BE2C (cell line): ENCODE data around the gene CHAC2.

Source experiments
- DNase-seq: peaks from one replicate; pipeline ENCODE4 v3.0.0-alpha.2; 2020
- H3K27me3 ChIP-seq: fragments of 250-450 bp; sonication (Bioruptor Pico); 2 replicates; pipeline ENCODE4 v1.5.1; 2020; ENCODE audit warnings: mild to moderate bottlenecking
- H3K36me3 ChIP-seq: fragments of 250-450 bp; sonication (Bioruptor Pico); 2 replicates; pipeline ENCODE4 v1.5.1; 2020; ENCODE audit warnings: mild to moderate bottlenecking
- H3K4me1 ChIP-seq: fragments of 250-450 bp; sonication (Bioruptor Pico); 2 replicates; pipeline ENCODE4 v1.5.1; 2020
- H3K4me3 ChIP-seq: 2 replicates; pipeline ENCODE4 v1.5.1; 2011; ENCODE audit warnings: low read depth, low read length
- H3K9me3 ChIP-seq: fragments of 250-450 bp; sonication (Bioruptor Pico); 2 replicates; pipeline ENCODE4 v1.5.1; 2020
- CTCF ChIP-seq: IDR thresholded peaks from 2 replicates; pipeline ENCODE4 v1.5.1; 2012; ENCODE audit warnings: mild to moderate bottlenecking, low read depth, low read length

CHAC2 gene

GRCh38 chr2:53784436-53784835, 16.8 kb downstream of the CHAC2 start:
- Histone ChIP-seq H3K36me3 (no peaks in the 10 kb centered on the region; the same call in 1 of the 2 replicates), H3K4me3 (no peak overlapping the region), H3K9me3 (no peaks in the 10 kb centered on the region), H3K27me3 (no peaks in the 10 kb centered on the region), H3K4me1 (no peaks in the 10 kb centered on the region)
- TF ChIP-seq CTCF = no peak
- no peak for DNase-seq

- no peaks in the 10 kb centered on the region for H3K9me3 ChIP-seq
- no peak for TF ChIP-seq CTCF
These were observed 17.8 kb downstream of the CHAC2 start for GRCh38 chr2:53785366-53785765.

GRCh38 chr2:53786352-53786704, 18.7 kb downstream of the CHAC2 start:
- DNase-seq = peak; percentile 6
- Histone ChIP-seq H3K9me3 (no peaks in the 10 kb centered on the region), H3K4me3 (peak overlapping the region; percentile 88), H3K27me3 (no peaks in the 10 kb centered on the region), H3K36me3 (no peaks in the 10 kb centered on the region; the same call in 1 of the 2 replicates), H3K4me1 (no peaks in the 10 kb centered on the region)
- no peak for TF ChIP-seq CTCF

More at GRCh38 chr2:53785366-53785765, 17.8 kb downstream of the CHAC2 start:
- no peak for DNase-seq
- Histone ChIP-seq H3K4me1 (no peaks in the 10 kb centered on the region), H3K4me3 (peak overlapping the region; percentile 88), H3K27me3 (no peaks in the 10 kb centered on the region), H3K36me3 (no peaks in the 10 kb centered on the region; the same call in 1 of the 2 replicates)

- Histone ChIP-seq H3K27me3 (no peaks in the 10 kb centered on the region), H3K4me1 (no peaks in the 10 kb centered on the region), H3K9me3 (no peaks in the 10 kb centered on the region), H3K4me3 (peak within 1 kb of the TSS; percentile 88), H3K36me3 (no peaks in the 10 kb centered on the region; the same call in 1 of the 2 replicates)
- DNase-seq = peak; percentile 88
- no peak for TF ChIP-seq CTCF
These were observed 19.4 kb downstream of the CHAC2 start, which contains the start of the genes ASB3 and ERLEC1 for GRCh38 chr2:53786705-53787613. ASB3 (minus strand) TSS chr2:53786953; CDS start chr2:53765572, 21,381 bp downstream. ERLEC1 (plus strand) TSS chr2:53787044; CDS start chr2:53787211, 167 bp downstream.

GRCh38 chr2:53787614-53788289, 20.1 kb downstream of the CHAC2 start:
- TF ChIP-seq CTCF = no peak
- peak overlapping the region; percentile 88 for H3K4me3 ChIP-seq
- H3K36me3 ChIP-seq = no peaks in the 10 kb centered on the region; the same call in 1 of the 2 replicates
- no peaks in the 10 kb centered on the region for H3K4me1 ChIP-seq
- DNase-seq = no peak
- H3K9me3 ChIP-seq = no peaks in the 10 kb centered on the region
- no peaks in the 10 kb centered on the region for H3K27me3 ChIP-seq
